HG02938 (cell line): ENCODE data around the gene RASA3.

ENCODE experiments used
- ATAC-seq: cut with Tn5 transposase; IDR thresholded peaks from one replicate; pipeline ENCODE4 v1.9.1; 2021; ENCODE audit warnings: mild to moderate bottlenecking, moderate library complexity; ENCODE audit not compliant: unreplicated experiment

Gene RASA3

GRCh38 chr13:113945857-113946408 is 186.5 kb downstream of the RASA3 start:
- no peak for ATAC-seq

- no peak for ATAC-seq
Measured at GRCh38 chr13:113943821-113944565, 188.4 kb downstream of the RASA3 start.

- no peak for ATAC-seq
Measured at GRCh38 chr13:113942591-113943103, 189.8 kb downstream of the RASA3 start.

GRCh38 chr13:113941571-113942191 is 190.7 kb downstream of the RASA3 start:
- ATAC-seq, result no peak

DNA sequence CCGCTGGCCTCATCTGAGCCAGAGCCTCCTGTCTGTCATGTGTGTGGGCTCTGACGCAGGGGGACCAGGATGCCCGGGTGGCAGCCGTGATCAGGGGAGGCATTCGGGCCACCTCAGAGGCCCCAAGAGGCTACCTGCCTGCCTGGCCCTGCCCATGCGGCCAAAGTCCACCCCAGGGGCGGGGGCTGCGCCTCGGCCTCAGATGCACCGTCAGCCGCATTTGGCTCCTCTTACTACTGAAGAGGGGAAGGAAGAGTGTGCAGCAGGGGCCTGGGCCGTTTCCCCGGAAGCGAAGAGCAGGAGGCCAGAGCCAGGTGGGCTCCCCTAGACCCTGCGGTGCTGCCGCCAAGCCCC is 192.5 kb downstream of the RASA3 start:
- ATAC-seq, result no peak

GRCh38 chr13:113939129-113939943 is 193.1 kb downstream of the RASA3 start:
- ATAC-seq, result no peak

DNA sequence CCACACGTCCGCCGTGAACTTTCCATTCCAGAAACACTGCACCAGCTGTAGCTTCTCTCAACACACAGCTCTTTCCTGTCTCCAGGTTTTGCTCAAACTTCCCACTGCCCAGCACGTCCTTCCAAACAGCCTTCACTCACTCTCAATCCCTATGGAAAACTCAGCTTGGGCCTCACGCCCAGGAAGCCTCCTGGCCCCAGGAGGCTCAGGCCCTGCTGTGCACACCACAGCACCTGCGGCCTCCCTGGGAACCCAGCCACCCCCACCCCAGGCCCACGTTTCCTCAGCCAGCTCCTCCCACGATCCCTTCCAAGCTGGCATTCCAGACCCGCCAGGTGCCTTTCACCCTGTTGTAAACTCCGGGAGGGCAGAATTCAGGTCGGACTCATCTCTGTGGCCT is 193.7 kb downstream of the RASA3 start:
- ATAC-seq, result no peak

DNA sequence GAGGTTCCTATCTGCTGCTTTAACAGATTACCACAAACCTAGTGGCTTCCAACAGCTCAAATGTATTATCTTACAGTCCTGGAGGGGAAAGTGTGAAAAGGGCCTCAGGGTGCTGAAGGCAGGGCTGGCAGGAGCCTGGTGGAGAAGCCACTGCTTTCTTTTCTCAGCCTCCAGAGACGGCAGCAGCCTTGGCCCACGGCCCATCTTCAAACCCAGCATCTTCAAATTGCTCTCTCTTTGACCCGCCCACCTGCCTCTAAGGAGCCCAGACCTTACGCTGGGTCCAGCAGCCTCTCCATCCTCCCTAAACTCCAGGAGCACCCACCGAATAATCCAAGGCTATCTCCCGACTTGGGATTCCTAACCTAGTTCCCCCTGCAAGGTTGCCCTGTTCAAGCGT is 194.2 kb downstream of the RASA3 start:
- no peak for ATAC-seq

- no peak for ATAC-seq
Measured at GRCh38 chr13:113937527-113938180, 194.8 kb downstream of the RASA3 start.

DNA sequence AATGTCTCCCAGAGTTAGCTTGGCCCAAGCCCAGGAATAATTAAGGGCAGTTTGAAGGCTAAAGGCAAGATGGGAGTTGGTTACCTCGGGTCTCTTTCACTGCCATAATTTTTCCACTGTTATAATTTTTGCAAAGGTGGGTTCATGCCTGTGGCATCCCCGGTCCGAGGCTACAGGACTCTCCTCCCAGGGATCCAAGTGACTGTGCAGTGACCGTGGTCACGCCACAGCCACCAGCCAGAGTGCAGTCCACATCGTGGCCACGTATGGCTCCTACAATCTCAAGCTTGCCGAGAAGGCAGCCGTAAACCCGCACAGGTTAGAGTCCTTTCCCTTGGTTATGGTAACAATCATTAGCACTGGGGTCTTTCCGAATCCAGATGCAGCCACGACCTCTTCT is 195.3 kb downstream of the RASA3 start:
- ATAC-seq, result no peak

DNA sequence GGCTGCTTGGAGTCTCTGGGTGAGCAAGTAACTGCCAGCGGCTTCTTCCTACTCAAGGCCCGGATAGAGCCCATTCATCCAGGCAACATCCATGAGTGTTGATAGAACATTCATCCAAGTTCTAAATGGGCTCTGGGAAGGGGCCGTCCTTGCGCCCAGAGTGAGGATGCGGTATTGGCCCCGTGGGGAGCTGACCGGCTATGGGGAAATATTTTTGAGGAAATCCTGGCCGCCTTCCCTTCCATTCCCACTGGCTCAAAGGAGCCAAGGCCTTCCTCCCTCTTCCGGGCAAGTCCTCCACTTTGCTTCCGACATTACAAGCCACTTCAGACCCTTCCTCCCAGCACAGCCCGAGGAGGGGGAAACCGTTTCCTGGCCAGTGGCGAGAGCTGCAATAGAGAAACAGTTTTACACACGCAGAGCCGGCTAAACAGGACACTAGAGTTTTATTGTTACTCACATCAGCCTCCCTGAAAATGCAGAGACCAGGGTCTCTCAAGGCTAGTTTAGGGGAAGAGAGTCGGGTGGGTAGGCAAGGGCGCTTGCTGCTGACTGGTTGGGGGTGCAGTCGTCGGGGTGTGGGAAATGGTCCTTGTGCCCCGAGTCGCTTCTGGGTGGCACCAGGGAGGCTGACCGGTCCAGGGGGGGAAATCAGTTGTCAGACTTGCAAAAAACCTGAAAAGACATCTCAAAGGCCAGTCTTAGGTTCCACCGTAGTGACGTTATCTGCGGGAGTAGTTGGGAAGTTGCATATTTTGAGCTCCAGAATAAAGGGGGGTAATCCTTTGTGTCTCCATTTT is 196.1 kb downstream of the RASA3 start:
- ATAC-seq, result no peak

DNA sequence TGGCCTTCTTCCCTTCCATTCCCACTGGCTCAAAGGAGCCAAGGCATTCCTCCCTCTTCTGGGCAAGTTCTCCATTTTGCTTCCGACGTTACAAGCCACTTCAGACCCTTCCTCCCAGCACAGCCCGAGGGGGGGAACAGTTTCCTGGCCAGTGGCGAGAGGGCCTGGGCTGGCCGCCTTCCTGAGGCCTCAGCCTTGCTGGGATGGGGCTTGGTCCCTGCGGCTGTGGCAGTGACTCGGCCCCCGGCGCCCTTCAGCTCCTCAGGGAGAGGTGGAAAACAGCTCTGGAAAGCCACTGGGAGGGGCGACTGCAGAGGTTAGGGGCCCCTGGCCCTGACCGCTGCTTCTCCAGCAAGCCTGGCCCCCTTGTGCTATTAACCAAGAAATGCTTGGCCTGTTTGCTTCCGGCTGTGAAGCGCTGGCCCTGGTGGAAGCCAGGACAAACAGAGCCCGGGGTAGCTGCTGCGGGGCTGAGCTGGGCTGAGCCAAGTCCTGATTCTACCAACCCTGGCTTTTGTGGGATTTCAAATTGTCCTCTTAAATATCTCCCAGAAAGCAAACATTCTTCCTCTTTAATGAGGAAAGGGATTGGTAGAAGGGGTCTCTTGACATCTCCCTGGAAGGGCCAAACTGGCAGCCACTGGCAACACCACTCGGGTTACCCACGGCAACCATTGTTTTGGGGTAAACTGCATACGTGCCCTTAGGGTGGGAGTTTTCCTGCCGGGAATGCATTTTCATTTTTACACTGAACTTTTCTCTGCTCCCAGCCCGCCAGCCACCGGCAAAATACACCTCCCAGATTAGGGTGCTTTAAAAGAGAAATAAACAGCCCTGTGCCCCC is 197.2 kb downstream of the RASA3 start:
- ATAC-seq, result no peak

GRCh38 chr13:113934576-113934975 is 197.8 kb downstream of the RASA3 start:
- ATAC-seq, result no peak

DNA sequence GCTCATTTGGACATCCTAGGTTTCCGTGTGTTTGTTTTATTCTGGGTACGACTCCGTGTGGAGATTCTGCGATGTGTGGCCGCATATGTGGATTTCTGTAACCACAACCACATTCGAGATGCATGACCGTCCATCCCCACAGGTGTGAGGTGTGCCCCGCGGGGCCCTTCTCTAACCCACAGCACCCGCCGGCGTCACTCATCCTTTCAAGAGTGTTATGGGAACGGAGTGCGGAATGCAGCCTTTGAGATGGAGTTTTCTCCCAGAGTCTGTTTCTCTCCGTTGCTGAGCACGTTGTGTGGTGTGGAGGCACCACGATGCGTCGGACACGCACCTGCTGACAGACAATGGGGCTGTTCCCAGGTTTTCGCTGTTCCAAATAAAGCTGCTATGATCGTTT is 198.5 kb downstream of the RASA3 start:
- ATAC-seq, result no peak

DNA sequence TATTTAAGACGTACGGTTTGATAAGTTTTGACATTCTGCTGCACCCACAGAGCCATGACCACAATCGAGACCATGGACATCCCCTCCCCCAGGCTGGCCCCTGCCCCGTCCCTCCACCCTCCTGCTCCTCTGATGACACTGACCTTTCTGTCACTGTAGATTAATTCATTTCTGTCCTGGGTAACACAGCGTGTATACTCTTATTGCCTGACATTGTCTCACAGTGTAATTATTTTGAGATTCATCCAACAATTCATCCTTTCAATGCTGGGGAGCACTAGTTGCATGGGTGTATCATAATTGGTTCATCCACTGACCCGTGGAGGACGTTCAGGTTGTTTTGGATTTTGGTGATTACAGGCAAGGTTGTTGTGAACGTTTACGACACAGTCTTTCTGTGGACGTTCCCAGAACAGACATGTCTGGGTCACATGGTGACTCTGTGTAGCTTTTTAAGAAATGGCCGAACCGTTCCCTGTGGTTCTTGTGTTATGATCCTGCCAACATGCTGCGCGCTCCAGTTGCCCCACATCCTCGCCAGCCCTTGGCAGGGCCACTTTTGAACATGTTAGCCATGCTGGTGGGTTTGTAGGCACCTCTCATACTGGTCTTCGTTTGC is 200.5 kb downstream of the RASA3 start:
- no peak for ATAC-seq

DNA sequence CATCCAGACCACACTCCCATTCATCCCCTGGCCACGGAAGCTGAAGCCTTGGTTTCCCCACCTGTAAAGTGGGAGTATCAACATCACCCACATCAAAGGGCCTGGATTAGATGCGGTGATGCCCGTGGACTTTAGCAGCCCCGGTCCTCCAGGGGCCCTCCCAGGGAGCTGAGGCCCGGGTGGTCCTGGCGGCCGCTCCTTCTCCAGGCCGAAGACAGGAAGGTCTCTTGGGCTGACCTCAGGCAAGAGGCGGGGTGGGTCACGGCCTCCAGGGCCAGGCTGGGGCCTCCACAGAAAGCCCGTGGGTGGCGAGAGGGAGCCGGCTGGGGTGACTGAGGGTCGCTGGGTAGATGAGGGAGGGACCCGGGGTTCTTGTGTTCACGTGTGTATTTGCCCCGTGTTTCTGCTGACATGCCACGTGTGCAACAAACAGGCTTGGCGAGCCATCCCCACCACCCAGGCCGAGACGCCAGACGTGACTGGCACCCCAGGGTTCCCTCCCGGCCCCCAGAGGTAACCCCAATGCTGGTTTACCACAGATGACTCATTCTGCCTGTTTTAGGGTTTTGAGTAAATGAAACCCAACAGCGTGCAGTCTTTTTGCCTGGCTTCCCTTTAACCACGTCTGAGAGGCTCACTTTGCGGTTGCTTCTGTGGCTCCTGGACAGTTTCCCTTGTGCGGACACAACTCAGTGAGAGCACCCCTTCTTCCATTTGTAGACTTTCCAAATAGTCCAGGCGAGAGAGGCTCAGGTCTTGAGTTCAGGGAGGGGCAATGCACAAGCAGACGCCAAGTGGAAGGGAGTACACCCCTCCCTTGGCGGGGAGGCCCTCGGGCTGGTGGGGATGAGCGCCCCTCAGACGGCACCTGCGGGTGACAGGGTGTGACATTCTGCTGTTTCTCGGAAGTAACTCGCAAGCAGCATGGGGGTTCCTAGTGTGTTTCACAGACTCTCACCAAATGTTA is 201.5 kb downstream of the RASA3 start:
- no peak for ATAC-seq
